Brain microvascular endothelial cell (primary cell): ENCODE results near the gene KCNIP4.

Source experiments
- DNase-seq: peaks from one replicate; pipeline ENCODE4 v3.0.0-alpha.2; 2020
- H3K27ac ChIP-seq: fragments of 250-450 bp; sonication (Bioruptor Pico); 2 replicates; pipeline ENCODE4 v1.5.1; 2020; ENCODE audit warnings: mild to moderate bottlenecking, moderate library complexity
- H3K27me3 ChIP-seq: fragments of 250-450 bp; sonication (Bioruptor Pico); replicated peaks from 2 replicates; pipeline ENCODE4 v1.5.1; 2020; ENCODE audit warnings: mild to moderate bottlenecking
- H3K36me3 ChIP-seq: fragments of 250-450 bp; sonication (Bioruptor Pico); replicated peaks from 2 replicates; pipeline ENCODE4 v1.5.1; 2020; ENCODE audit warnings: mild to moderate bottlenecking
- H3K4me3 ChIP-seq: 2 replicates; pipeline ENCODE4 v1.5.1; 2011; ENCODE audit warnings: low read depth, mild to moderate bottlenecking, control low read depth, low read length, moderate library complexity
- in situ Hi-C: cut with HindIII; loops from 2 replicates; pipeline ENCODE4 v1.10.0; 2017; ENCODE audit warnings: low sequenced_read_pairs, low pct_ligation_motif_present
- TF ChIP-seq, protein P1 (sequence below): IDR thresholded peaks from 2 replicates; pipeline ENCODE4 v1.5.1; 2011; ENCODE audit warnings: low read depth, mild to moderate bottlenecking, moderate library complexity, low read length, control low read depth, inconsistent platforms; ENCODE audit errors: missing control alignments

The KCNIP4 gene

DNA sequence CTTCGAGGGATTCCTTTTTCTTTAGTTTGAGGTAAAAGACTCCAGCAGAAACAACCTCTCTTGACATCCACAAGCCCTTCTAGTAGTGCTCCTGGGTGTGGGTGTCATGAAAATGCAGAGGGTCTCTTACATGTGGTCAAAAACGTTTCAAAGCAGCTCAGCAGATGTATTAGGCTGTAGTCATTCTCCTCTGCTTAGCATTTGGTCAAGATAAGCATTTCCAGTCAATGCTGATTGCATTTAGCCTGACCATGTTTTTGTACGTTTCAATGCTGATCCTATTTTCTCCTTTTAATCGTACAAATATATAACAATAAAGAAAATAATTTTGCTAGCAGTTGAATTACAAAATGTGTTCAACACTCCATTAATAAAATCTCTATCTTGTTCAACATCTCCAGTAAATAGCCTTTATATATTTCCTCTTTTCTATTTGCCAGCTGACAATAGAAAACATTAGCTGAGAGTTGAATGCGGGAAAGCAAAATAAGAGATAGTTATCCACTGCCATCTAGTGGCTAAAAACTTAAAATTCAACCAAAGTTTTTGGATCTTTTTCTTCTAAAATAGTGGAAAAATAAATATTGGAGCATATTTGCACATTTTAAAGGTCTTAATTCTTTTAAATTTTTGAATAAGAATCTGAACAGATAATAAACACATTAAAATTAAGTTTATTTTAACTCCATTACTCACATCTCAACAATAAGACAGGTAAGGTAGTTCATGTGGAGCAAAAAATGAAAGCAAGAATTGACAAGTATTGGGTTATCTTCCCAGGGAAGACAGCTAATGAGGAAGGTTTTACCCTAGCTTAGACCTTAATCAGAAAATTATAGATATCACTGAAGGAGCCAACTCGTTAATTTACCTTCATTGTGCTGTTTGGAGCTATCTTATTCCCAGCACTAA is 1263.5 kb downstream of the KCNIP4 start:
- H3K27me3 ChIP-seq: no peaks in the 10 kb centered on the region
- no peak for DNase-seq
- H3K27ac ChIP-seq: no peak overlapping the region
- TF ChIP-seq, protein P1, sequence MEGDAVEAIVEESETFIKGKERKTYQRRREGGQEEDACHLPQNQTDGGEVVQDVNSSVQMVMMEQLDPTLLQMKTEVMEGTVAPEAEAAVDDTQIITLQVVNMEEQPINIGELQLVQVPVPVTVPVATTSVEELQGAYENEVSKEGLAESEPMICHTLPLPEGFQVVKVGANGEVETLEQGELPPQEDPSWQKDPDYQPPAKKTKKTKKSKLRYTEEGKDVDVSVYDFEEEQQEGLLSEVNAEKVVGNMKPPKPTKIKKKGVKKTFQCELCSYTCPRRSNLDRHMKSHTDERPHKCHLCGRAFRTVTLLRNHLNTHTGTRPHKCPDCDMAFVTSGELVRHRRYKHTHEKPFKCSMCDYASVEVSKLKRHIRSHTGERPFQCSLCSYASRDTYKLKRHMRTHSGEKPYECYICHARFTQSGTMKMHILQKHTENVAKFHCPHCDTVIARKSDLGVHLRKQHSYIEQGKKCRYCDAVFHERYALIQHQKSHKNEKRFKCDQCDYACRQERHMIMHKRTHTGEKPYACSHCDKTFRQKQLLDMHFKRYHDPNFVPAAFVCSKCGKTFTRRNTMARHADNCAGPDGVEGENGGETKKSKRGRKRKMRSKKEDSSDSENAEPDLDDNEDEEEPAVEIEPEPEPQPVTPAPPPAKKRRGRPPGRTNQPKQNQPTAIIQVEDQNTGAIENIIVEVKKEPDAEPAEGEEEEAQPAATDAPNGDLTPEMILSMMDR: peak; percentile 31
- H3K4me3 ChIP-seq: no peak overlapping the region
- no peaks in the 10 kb centered on the region for H3K36me3 ChIP-seq
- in situ Hi-C loops: no loop called here

DNA sequence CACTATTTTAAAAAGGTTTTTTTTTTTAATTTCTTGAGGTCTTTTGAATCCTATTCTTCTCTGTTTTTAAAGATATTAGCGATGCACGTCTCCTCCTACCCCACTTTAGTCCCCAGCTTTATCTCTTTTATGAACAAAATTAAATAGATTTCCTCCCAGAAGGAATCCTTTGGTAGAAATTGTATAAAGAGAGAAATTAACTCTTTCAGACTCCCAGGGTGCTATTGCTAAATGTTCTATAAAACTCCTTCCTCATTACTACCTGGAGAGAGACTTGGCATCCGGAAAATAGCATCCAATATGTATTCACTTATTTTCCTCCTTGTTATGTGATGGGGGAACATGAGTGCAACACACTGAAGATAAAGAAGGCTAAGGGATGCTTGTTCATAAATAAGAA is 1264.8 kb downstream of the KCNIP4 start:
- TF ChIP-seq, protein P1: no peak
- in situ Hi-C loops: no loop called here
- Histone ChIP-seq H3K27me3 (no peaks in the 10 kb centered on the region), H3K4me3 (no peak overlapping the region), H3K36me3 (no peaks in the 10 kb centered on the region), H3K27ac (no peak overlapping the region)
- no peak for DNase-seq

DNA sequence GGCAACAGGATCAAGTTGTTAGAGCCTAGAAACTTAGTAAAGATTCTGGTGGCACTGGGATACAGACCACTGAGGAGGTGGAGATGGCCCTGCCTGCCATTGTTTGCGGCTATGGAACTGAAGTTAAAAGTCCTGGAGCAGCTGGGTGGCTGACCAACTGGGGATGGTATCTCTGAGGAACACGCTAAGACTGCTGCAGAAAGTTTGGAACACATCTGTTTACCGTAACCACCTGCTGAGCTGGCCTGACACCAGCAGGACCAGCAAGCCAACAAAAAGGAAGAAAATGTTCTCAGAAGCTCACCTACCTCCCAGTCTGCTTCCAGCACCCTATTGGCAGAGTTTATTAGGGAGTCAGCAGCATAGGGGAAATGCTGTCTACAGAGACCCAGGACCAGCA is 1265.7 kb downstream of the KCNIP4 start:
- Histone ChIP-seq H3K4me3 (no peak overlapping the region), H3K27me3 (no peaks in the 10 kb centered on the region), H3K27ac (no peak overlapping the region), H3K36me3 (no peaks in the 10 kb centered on the region)
- in situ Hi-C loops: no loop called here
- no peak for DNase-seq
- TF ChIP-seq, protein P1: no peak

DNA sequence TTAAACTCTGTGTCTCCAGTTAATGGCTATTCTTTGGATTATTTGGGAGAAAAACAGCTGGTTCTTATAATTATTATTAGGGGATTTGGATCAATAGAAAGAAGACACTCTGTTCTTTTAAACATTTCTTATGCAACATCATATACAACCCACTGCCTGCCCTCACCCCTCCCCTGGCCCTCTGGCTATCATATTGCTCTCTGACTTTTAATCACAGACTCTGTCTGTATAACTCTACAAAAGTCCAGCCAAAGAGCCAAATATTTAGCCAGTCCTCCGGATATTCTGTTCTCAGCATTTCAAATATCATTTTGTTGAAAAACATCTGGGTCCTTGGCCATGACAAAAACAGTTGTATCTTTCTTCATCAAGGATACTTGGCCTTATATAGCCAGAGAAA is 1267.3 kb downstream of the KCNIP4 start:
- in situ Hi-C loops: no loop called here
- no peak for DNase-seq
- TF ChIP-seq, protein P1: no peak
- no peaks in the 10 kb centered on the region for H3K36me3 ChIP-seq
- H3K27ac ChIP-seq: no peak overlapping the region
- no peaks in the 10 kb centered on the region for H3K27me3 ChIP-seq
- no peak overlapping the region for H3K4me3 ChIP-seq

DNA sequence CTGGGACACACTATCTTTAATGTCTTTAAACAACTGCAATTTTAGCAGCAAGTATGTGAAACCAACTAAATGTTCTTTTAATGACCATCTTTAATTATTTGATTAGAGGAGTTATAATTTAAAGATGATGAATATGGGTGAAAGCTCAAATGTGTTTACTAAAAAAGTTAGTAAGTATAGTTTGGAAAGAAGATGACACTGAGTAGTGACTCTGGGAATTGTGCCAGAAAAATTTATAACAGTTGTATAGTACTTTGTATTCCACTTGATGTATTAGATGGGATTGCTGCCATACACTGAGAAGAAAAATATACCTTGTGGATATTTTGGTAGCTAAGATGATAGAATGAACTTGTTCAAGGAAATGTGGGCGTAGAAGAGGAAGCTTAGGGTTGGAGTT is 1267.8 kb downstream of the KCNIP4 start:
- in situ Hi-C loops: no loop called here
- TF ChIP-seq, protein P1: no peak

More for the DNA sequence above, 1267.8 kb downstream of the KCNIP4 start:
- no peak overlapping the region for H3K27ac ChIP-seq
- H3K27me3 ChIP-seq: no peaks in the 10 kb centered on the region
- no peak overlapping the region for H3K4me3 ChIP-seq
- DNase-seq: no peak
- no peaks in the 10 kb centered on the region for H3K36me3 ChIP-seq
